ENCODE data around the gene NUP188. TPM values are rescaled to one million over a fixed set of nuclear protein-coding genes. Genes with fewer than 3 reads are reported as not detected.

Gene NUP188
- total RNA-seq, 1 donor from 2014 or later, result 103 TPM

DNA sequence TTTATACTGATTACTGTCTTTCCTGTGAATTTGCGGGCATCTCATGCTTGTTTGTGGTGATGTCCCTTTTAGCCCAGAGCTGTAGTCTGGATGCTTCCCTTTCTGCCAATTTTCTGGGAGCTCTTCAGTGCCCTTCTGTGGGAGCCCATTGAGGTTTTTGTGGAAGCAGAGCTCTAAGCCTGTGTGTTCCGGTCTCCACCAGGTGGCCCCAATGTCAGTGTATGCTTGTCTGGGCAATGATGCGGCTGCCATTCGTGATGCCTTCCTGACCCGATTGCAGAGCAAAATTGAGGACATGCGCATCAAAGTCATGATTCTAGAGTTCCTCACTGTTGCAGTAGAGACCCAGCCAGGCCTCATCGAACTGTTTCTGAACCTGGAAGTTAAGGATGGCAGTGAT lies 45.5 kb downstream of the NUP188 start:
- no peak overlapping the region for H3K4me3 Mint-ChIP-seq
- H3K36me3 Mint-ChIP-seq (ENCODE audit: low read depth), result peaks cover 78% of the 10 kb centered on the region
- CTCF ChIA-PET, result no interaction called here
- H3K27ac Mint-ChIP-seq, result no peak overlapping the region
- DNase-seq (no peak), ATAC-seq (ENCODE audit: low read depth) (no peak)
- H3K4me1 Mint-ChIP-seq, result no peaks in the 10 kb centered on the region
- POLR2A ChIA-PET, result no interaction called here
- H3K27me3 Mint-ChIP-seq, result no peaks in the 10 kb centered on the region
- H3K9me3 Mint-ChIP-seq, result no peaks in the 10 kb centered on the region
- TF ChIP-seq, protein P1, sequence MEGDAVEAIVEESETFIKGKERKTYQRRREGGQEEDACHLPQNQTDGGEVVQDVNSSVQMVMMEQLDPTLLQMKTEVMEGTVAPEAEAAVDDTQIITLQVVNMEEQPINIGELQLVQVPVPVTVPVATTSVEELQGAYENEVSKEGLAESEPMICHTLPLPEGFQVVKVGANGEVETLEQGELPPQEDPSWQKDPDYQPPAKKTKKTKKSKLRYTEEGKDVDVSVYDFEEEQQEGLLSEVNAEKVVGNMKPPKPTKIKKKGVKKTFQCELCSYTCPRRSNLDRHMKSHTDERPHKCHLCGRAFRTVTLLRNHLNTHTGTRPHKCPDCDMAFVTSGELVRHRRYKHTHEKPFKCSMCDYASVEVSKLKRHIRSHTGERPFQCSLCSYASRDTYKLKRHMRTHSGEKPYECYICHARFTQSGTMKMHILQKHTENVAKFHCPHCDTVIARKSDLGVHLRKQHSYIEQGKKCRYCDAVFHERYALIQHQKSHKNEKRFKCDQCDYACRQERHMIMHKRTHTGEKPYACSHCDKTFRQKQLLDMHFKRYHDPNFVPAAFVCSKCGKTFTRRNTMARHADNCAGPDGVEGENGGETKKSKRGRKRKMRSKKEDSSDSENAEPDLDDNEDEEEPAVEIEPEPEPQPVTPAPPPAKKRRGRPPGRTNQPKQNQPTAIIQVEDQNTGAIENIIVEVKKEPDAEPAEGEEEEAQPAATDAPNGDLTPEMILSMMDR (IDR thresholded peaks at IDR 0.05), result no peak
- intact Hi-C loops (cut with micrococcal nuclease), result no loop called here

DNA sequence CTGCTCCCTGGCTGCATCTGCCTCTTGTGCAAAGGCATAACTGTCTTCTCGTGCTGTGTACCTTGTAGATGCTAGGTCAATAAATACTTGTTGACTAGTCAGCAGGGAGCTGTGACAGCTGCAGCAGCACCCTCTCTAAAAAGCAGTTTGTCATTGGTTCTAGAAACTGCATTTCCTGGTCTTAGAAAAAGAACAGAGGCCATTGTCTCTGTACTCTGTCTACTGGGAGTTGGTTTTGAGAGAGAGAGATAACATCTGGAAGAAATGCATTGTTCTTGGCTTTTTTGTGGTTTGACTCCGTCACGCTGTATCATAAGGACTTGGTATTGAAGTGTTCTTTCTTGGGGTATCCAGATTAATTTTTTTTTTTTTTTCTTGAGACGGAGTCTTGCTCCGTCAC lies 48.3 kb downstream of the NUP188 start:
- no peaks in the 10 kb centered on the region for H3K27me3 Mint-ChIP-seq
- H3K9me3 Mint-ChIP-seq, result no peaks in the 10 kb centered on the region
- POLR2A ChIA-PET, result no interaction called here
- ATAC-seq (ENCODE audit: low read depth) (no peak), DNase-seq (no peak)
- no peak overlapping the region for H3K27ac Mint-ChIP-seq
- CTCF ChIA-PET, result no interaction called here
- H3K36me3 Mint-ChIP-seq (ENCODE audit: low read depth), result peaks cover 89% of the 10 kb centered on the region
- H3K4me1 Mint-ChIP-seq, result no peaks in the 10 kb centered on the region
- H3K4me3 Mint-ChIP-seq, result no peak overlapping the region
- TF ChIP-seq, protein P1 (IDR thresholded peaks at IDR 0.05), result no peak
- intact Hi-C loops (cut with micrococcal nuclease), result no loop called here

DNA sequence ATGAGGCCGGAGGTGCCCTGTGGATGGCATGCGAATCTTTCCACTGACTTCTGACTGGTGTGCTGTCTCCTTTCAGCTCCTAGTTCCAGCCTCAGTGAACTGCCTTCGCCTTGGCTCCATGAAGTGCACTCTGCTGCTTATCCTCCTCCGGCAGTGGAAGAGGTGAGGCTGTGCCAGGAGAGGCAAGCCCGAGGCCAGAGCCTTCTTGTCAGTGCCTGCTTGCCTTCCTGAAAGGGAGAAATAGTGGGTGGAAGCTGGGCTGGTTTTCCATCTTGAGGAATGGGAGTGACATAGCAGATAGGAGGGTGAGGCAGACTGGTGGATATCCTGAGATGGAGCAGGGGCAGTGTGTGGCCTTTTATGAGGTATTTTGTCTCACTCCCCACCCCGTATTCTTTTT lies 51.0 kb downstream of the NUP188 start:
- Mint-ChIP-seq H3K36me3 (ENCODE audit: low read depth) (peaks cover 97% of the 10 kb centered on the region), H3K4me3 (no peak overlapping the region), H3K27me3 (no peaks in the 10 kb centered on the region), H3K9me3 (no peaks in the 10 kb centered on the region), H3K4me1 (no peaks in the 10 kb centered on the region), H3K27ac (no peak overlapping the region)
- TF ChIP-seq, protein P1 (IDR thresholded peaks at IDR 0.05), result no peak
- intact Hi-C loops (cut with micrococcal nuclease), result no loop called here
- no peak for ATAC-seq (ENCODE audit: low read depth)
- ChIA-PET CTCF (no interaction called here), POLR2A (no interaction called here)
- DNase-seq, result no peak

DNA sequence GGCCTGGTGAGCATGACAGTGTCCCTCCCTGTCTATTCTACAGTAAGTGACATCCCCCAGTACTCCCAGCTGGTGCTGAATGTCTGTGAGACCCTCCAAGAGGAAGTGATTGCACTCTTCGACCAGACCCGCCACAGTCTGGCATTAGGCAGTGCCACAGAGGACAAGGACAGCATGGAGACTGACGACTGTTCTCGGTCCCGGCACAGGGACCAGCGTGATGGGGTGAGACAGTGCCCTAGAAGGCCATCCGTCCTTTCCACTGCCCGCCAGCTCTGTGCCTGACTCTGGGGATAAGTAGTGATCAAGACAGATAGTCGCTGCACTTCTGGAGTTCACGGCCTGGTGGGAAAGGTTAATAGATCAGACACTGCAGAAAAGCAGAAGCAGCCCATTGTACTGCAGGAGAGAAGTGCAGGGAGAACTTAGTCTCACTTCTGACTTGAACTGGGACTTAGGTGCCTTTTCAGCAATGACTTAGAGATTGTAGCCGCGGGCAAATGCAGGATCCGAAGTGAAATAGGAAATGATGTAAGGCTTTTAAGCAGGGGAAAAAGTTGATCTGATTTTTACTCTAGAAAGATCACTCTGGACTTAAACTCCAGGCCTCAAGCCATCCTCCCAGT lies 52.2 kb downstream of the NUP188 start:
- Mint-ChIP-seq H3K4me3 (no peak overlapping the region), H3K36me3 (ENCODE audit: low read depth) (peaks cover 95% of the 10 kb centered on the region), H3K9me3 (no peaks in the 10 kb centered on the region), H3K4me1 (no peaks in the 10 kb centered on the region), H3K27me3 (no peaks in the 10 kb centered on the region), H3K27ac (no peak overlapping the region)
- no peak for DNase-seq
- intact Hi-C loops (cut with micrococcal nuclease), result no loop called here
- TF ChIP-seq, protein P1 (IDR thresholded peaks at IDR 0.05), result no peak
- POLR2A ChIA-PET, result no interaction called here
- no peak for ATAC-seq (ENCODE audit: low read depth)
- CTCF ChIA-PET, result no interaction called here

DNA sequence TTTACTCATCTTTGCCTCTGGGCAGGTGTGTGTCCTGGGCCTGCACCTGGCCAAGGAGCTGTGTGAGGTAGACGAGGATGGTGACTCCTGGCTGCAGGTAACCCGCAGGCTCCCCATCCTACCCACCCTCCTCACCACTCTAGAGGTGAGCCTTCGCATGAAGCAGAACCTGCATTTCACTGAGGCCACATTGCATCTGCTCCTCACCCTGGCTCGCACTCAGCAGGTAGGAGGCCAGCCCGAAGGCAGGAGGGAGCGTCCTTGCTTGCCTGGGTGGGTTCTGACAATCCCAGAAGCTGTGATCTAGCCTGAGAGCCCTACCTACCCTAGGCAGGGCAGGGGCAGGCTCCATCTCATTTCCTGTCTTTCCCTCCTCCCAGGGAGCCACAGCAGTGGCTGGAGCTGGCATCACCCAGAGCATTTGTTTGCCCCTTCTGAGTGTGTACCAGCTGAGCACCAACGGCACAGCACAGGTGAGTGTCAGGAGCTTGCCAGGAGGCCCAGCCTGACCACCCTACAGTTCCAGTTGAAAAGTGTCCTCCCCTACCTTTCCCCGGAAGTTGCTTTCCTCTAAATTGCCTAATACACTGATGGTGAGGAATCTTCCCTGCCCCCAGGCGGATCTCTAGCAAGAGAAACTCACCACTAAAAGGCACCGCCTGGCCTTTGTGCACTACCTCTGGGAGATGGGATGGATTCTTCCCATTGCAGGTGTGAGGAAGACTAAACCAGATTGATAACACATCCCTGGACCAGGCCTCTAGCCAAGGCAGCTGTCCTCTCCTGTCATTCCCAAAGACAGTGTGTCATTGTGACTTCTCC lies 54.2 kb downstream of the NUP188 start:
- TF ChIP-seq, protein P1 (IDR thresholded peaks at IDR 0.05), result no peak
- Mint-ChIP-seq H3K4me3 (no peak overlapping the region), H3K9me3 (no peaks in the 10 kb centered on the region), H3K36me3 (ENCODE audit: low read depth) (peaks cover 93% of the 10 kb centered on the region), H3K27me3 (no peaks in the 10 kb centered on the region), H3K4me1 (peaks cover 3% of the 10 kb centered on the region), H3K27ac (no peak overlapping the region)
- CTCF ChIA-PET, result no interaction called here
- ATAC-seq (ENCODE audit: low read depth) (no peak), DNase-seq (no peak)
- intact Hi-C loops (cut with micrococcal nuclease), result no loop called here
- POLR2A ChIA-PET, result no interaction called here

Measured in activated B cell treated with CpG ODN at 0.5 μM for 24 hours (primary cell).